GM19043 (cell line): ENCODE results near the gene TFAP2E.

Experiments
- ATAC-seq: cut with Tn5 transposase; IDR thresholded peaks from one replicate; pipeline ENCODE4 v1.9.1; 2021; ENCODE audit warnings: low read depth; ENCODE audit not compliant: unreplicated experiment

TFAP2E gene

DNA sequence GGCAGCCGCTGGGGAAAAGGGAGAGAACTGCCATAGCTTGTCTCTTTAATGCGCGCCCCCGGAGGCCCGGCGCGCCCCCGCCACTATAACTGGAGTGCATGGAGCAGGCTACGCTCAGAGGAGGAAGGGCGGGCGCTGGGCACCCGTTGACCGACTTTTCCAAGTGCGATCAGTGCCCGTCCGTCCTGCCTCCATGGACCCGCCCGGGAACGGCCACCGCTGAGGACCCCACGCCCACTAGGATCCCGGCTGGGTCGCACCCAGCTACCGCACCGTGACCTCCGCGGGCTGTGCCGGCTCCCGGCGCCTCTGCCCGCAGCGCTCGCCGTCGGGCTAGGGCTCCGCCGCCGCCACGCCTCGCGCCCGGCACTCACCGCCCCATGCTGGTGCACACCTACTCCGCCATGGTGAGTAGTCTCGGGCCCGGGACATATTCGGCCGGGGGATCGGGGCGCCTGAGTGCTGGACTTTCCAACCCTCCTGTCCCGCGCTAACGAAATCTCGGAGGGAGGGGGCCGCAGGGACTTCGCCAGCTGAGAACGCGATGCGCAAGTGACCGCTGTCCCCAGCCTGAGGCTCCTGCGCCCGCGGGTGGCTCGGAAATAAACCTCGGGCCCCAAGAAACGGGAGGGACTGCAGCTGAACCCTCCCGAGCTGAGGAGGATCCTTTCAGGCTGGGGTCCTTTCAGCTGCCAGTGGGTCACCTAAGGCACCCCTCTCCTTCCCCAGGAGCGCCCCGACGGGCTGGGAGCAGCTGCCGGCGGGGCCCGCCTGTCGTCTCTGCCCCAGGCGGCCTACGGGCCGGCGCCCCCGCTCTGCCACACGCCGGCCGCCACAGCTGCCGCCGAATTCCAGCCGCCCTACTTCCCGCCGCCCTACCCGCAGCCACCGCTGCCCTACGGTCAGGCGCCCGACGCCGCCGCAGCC, at the start of gene TFAP2E:
TSS of gene TFAP2E (plus strand) at position 117 of the 927 bp plus-strand sequence. CDS start at position 381, 264 bp downstream.
- ATAC-seq: no peak

DNA sequence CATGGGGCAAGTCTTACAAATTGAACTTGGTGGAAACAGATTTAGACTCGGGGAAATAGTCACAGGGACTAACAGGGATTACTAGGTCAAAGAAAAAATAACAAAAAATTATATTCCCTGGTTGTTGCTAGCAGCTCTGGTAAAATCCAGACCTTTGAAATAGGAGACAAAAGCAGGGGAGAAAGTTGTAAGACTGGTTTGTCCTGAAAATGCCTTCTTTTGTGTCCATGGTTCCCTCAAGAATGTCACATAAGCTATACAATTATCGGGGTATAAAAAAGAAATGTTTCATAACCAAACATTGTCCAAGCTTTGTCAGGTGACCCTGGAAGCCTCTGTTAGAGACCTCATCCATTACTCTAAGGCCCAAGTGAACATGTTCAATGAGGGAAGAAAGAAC, 49.0 kb upstream of the TFAP2E start:
- ATAC-seq: no peak

DNA sequence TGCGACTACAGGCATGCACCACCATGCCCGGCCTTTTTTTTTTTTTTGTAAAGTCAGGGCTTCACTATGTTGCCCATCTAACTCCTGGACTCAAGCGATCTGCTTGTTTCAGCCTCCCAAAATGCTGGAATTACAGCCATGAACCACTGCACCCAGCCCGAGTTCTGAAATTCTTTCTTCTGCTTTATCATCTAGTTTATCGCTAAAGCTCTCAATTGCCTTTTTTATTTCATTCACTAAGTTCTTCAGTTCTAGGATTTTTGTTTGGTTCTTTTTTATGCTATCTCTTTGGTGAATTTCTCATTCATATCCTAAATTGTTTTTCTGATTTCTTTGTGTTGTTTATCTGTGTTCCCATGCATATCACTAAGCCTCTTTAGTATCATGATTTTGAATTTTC, 42.9 kb upstream of the TFAP2E start:
- ATAC-seq: no peak

DNA sequence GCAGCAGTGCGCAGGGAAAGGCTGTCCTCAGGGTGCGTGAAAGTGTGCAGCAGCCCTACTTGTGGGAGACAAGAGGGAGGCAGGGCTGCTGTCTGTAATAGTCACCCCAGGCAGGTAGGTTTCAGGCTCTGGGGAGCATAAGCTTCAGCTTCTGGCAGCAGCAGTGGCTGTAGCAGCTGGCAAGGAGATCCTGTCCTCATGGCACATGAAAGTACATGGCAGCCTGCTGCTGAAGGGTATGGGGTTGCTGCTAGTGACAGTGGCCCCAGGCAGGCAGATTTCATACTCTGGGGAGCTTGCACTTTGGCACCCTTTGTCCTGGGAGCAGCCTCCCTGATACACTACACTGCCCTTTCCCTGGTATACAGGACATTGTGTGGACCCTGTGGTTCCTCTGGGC, 42.2 kb upstream of the TFAP2E start:
- no peak for ATAC-seq

DNA sequence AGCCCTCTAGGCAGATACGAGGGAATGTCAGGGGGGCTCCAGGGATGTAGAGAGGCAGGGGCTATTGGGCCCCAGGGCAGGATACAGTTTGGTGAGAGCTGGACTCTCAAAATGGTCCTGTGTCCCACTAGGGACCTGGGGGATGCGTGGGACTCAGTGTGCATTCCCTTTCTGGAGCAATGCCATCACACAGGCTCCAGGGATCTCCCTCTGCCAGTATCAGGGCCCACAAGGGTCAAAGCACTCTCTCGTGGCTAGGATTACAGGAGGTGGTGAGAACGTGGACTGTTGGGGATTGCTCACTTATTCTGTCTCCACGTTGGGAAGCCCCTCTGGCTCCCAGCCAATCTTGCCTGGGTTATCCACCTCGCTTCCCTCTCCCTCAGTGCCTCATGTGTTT, 41.7 kb upstream of the TFAP2E start:
- no peak for ATAC-seq

DNA sequence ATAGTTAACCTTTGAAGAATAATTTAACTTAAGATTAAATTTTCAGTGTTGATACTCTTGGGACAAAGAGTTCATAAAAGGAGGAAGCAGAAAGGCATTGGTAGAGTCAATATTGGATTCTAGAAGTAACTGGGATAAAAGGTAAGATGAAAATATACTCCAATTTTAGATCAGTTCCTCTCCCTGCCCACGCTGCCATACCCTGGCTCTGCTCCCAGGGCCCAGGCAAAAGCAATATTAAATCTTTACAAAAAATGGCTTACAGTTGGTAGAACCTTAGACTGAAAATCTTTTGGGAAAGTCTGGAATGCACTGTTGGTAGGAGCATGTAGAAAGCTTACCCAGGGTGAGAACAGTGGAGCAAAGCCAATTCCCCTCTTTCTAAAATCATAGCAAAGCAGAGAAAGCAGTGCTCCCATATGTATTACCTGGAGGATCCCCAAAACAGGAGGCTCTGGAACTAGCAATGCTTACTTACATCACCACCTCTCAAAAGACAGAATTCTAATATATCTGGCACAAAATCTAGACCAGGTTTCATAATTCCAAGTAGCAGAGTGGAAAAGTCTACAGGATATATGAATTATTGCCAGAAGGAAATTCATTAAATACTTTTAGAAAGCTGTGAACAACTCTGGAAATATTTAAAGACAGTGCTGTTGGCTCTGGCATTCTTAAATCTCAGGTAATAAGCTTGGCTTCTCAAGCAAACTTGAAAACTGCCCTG, 40.5 kb upstream of the TFAP2E start:
- ATAC-seq: no peak

DNA sequence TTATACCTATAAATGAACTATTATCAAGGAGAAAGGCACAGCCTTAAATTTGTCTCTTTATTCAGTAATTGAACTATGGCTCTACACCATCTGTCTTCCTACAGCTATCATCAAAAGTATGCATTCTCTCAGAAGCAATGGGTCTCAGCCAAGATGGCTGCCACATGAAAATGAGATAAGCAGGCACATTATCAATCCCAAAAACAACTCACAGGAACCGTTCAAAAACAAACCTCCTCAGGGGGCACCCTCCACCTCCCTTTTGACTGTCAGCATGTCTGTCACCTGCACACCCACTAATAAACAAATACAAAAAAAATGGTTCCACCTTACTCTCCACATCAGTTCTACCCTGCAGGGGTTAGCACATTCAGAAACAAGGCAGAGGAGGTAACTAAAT, 39.5 kb upstream of the TFAP2E start:
- ATAC-seq: no peak

DNA sequence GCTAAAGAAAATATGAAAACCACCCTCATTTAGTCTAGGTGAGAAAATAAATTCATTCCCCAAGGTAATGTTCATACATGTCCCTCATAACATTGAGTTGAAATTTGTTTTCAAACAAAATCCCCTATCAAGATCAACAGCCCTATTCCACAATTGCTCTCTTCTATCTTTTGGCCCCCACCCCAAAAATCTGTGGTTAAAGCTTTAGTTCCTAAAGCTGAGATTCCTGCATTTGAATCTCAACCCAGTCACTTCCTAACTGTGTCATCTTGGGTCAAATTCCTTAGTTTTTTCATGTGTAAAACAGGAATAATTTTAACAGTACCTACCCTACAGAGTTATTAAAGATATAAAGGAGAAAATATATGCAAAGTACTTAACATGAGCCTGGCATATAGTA, 37.9 kb upstream of the TFAP2E start:
- ATAC-seq: no peak

DNA sequence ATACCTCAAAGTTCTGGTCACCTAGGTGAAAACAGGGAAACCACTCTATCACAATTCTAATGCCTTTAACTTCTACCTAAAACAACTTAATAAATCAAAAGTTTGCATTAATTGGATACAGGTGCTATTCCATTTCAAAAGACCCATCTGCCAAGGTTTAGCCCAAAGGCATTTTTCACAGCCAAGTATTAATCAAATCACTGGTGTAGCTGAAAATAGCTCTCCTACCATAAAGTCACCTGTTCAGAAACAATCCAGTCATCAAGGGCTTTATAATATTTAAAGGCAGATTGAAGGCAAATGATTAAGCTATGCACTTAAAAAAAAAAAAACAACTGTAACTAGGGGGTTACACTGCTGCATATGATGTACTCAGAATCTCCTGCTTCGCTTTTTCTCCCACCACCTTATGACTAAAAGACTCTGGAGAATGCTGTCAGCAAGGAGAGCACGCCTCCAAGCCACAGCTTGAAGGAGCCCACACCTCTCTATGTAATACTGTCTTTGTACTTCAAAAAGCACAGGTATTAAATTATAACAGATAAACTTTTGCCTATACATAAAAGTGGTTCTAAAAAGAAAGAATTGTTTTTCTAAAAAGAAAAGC, 36.5 kb upstream of the TFAP2E start:
- no peak for ATAC-seq

DNA sequence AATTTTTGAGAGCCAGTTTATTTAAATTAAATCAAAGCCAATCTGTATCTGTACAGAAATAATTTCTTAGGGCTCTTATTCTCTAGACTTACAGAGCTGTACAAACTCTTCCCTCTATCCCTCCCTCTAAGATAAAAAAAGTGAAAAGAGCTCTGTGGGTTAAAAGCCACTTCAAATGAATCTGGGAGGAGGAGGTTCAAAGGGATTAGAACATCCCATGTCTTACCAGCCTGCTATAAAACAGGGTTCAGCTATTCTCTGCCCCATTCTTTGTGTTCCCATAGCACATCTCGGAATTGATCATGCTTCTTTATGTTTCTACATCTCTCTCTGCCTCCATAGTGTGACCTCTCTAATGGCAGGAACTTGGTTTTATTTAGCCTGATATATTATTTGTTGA, 35.3 kb upstream of the TFAP2E start:
- no peak for ATAC-seq

DNA sequence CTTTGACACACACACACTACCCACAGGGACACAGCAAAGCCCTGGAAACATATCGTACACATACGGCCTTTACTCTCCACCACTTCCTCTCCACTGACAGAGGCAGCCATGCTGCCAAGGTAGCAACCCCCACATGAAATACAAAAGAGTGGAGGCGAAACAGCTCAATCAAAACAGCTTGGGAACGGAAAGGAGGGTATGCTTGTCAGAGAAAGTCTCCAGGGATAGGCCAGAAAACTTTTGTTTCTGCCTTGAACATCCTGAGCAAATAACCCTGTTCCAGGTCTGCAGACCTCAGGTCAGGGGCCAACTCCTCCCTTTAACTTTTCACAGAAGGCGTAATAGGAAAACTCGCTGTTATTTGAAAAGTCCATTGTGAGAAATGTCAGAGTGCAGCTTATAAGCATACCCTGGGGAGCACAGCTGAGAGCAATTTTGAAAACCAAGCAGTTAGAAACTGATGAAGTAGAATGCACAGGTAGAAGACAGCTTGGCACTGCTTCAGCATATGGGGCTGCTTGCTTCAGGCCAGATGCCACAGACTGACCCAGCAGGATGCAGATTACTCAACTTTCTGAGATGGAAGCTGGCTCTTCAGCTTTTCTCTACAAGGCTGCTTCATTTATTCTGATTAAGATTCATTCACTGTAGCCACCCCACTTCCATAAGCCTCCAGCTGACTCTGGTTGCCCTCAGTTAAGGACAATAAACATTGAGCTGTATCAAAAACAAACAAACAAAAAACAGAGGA, 33.9 kb upstream of the TFAP2E start:
- ATAC-seq: no peak

DNA sequence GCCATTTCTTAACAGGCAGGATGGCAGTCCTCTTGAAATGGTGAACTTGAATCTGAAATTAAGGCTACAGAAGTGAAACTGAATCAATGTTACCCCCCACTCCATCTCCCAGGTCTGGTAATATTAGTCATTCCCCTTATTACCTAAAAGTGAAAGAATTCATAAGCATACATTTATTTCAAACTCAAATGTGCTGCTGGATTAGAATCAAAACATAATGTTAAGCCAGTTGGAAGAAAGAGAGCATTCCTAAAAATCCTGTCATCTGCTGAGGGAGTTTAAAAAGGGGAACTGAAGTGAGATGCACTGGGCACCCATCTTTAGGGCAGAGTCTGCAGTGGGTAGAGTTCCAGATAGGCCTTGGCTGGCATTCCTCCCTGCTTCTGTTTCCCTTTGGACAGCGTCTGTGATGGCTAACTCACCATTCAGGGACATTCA, 33.3 kb upstream of the TFAP2E start:
- no peak for ATAC-seq

DNA sequence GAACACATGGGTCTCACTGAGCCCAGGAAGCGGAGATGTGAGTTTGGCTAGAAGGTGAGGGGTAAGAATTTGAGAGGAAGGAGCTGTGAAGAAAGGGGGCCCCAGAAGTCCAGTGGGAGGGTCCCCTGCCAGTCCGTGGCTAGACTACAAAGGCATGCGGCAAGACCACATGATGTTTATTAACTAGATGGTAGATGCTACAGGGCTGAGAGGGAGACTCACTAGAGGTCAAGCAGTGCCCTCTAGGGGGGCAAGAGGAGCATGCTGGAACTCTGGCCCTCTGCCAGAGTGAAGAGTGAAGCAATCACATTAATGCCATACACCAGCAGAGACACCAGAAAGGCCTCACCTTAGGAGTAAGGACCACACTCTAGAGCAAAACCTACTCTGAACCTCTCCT, 28.1 kb upstream of the TFAP2E start:
- ATAC-seq: no peak

DNA sequence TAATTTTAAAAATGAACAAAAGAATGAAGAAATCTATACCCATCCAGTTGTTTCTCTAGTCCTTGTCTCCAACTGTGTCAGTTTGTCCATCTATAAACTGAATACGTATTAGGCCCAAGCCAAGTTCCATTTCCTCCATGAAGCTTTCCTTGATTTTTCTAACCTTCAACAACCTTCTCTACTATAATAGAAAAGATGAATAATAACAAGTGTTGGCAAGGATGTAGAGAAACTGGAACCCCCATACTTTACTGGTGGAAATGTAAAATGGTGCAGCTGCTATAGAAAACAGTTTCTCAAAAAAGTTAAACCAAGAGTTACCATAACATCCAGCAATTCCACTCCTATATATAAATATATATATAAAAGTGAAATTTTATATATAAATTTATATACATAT, 26.5 kb upstream of the TFAP2E start:
- ATAC-seq: no peak

DNA sequence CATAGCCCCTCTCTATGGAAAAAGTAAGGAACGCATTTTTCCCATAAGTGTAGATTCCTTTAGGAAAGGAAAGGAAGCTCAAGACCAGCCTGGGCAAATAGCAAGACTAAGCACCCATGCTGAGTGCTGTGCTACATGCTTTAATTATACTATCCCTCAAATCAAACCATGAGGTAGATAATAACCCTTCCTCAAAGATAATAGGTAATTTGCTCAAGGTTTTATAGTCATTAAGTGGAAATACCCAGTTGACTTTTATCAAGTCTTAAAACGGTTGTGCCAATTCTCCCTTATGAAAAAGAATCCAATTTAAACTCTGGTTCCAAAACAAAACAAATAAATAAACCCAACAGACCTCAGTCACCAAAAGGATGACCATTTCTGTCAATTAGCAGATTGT, 19.3 kb upstream of the TFAP2E start:
- ATAC-seq: no peak

DNA sequence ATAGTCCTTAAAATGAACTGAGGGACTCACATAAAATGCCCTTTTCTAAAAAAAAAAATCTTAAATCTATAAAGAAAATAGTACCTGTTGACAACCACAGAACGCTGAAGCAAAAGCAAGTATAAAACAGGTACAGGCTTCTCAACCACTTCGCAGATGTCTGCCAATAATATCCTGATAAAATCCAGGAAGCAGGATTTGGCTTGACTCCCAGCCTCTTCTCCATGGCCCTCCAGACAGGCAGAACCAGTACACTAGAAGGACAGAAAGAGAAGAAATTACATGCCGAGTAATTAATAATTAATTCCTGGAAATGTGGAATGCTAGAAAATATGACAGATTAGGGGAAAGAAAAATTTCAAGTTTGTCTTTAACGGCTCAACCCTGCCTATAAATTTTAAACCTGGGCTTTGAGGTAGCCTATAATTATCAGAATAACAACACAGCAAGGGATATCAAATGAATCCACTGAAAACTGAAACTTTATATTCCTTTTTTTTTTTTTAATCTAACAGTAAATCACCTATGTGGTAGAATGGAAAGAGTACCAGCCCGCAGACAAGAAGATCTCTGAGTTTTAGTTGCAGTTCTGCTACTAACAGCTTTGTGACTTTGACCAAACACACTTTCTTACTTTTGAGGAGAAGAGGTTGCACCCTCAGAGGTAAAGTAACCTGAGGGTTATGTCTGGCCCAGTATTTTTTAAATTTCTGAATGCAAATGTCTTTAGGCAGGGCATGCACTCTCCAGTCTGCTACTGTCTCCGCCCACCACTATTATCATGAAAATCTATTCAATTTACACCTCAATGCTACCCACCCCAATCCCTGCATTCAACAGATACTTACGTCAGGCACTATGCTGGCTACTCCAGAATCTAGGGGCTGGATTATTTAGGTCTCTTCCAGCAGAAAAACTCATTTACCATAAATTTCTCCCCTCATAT, 18.6 kb upstream of the TFAP2E start:
- ATAC-seq: no peak

DNA sequence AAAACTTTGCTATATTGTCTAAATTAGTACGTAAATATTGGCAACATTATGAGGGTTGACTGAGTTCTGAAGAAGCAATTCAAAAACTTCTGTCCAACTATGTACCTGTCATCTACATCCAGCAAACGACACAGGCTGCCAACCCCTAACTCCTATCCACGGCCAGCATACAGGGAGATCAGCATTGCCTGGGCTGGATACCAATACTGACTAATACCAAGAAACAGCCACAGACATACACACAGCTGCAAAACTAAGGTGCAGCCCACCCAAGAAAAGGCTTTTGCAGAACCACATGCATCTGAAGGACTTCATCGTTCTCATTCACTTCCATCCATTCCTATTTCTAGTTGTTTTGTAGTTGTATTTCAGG, 17.9 kb upstream of the TFAP2E start:
- no peak for ATAC-seq

DNA sequence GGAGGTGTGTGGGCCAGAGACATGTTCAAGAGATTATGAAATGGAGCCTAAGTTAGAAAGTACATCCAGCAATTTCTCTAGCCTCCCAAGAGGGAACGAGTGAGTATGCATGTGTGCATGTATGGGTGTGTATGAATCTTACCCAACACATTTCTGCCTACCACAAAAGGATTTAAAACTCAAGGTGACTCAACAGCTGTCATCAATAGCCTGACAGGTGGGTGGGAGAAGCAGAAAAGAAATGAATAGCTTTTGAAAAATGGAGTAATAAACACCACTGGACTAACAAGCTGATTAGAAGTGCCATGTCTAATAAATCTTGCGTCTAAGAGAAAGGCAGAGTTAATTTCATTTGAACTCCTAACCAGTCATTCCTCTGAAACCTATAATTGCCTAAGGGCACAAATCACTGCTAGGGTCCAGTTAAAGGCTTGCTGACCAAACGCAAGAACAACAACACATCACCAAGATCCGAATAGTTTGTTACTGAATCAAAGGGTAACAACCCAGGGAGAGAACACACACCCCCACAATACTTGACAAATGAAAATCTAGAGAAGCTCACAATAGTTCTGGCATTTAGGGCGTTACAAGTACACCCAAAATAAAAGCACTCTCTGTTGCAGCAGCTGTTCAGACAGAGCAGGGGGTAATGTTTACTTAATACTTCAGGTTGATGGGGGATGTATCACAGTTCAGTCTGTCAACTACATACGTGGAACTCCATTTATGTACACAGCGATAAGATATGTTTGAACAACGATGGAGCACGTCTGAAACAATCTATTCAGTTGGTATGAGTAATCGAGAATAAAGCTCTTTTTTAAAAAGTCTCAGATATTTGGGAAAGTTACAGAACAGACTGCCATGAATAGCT, 17.3 kb upstream of the TFAP2E start:
- no peak for ATAC-seq
